Uterus (tissue), 2 donors: ENCODE measurements around the gene TP53RK.

Source experiments
- CTCF ChIP-seq, 4 experiments: fragments of 200-600 bp in 2 of 4; fragments of 450-650 bp in 2 of 4; sonication (generic) in 2 of 4; IDR thresholded peaks; one replicate each; pipeline ENCODE4 v1.5.1; 2016 to 2019; ENCODE audit warnings: antibody characterized with exemption in 4 of 4, mild to moderate bottlenecking in 2 of 4, moderate library complexity in 1 of 4
- POLR2A ChIP-seq, 2 donors: fragments of 450-650 bp; IDR thresholded peaks; one replicate each; pipeline ENCODE4 v1.6.1; 2016; ENCODE audit warnings: antibody characterized with exemption in 2 of 2, mild to moderate bottlenecking in 1 of 2, moderate library complexity in 1 of 2

GRCh38 chr20:46701986-46702385 is 12.7 kb upstream of the TP53RK start:
- TF ChIP-seq CTCF (IDR thresholded peaks at IDR 0.05): no peak
- TF ChIP-seq POLR2A (IDR thresholded peaks at IDR 0.05): no peak
